H1 (cell line): ENCODE measurements around the gene KATNAL2. TPM values are rescaled to one million over a fixed set of nuclear protein-coding genes. Genes with fewer than 3 reads are reported as not detected.

ENCODE experiments used
- CBX5 ChIP-seq: fragments of 300-800, 300-1000 bp; sonication (generic); IDR thresholded peaks from 2 replicates; pipeline ENCODE4 v1.7.1; 2016; ENCODE audit warnings: antibody characterized with exemption, low read length, low read depth
- CHD7 ChIP-seq: fragments of 300-600 bp; sonication (generic); IDR thresholded peaks from 2 replicates; pipeline ENCODE4 v1.7.1; 2012; ENCODE audit warnings: low read length, moderate library complexity, mild to moderate bottlenecking, inconsistent platforms; ENCODE audit not compliant: insufficient replicate concordance
- CTBP2 ChIP-seq: IDR thresholded peaks from 2 replicates; pipeline ENCODE4 v1.7.0; 2011; ENCODE audit warnings: borderline replicate concordance, mild to moderate bottlenecking, moderate library complexity, mixed read lengths, low read length; ENCODE audit not compliant: insufficient read depth, insufficient read length
- EZH2 ChIP-seq: fragments of 200-600 bp; sonication (generic); IDR thresholded peaks from 2 replicates; pipeline ENCODE4 v1.7.1; 2012; ENCODE audit warnings: low read depth, mild to moderate bottlenecking, moderate library complexity, low read length, inconsistent platforms; ENCODE audit not compliant: severe bottlenecking
- KDM1A ChIP-seq: fragments of 200-600, 300-600 bp; sonication (generic); IDR thresholded peaks from 2 replicates; pipeline ENCODE4 v1.7.1; 2016; ENCODE audit warnings: mild to moderate bottlenecking, low read length, borderline replicate concordance
- KDM4A ChIP-seq: IDR thresholded peaks from one replicate; pipeline ENCODE4 v1.7.1; 2012; ENCODE audit warnings: low read depth, mild to moderate bottlenecking, moderate library complexity, low read length, inconsistent platforms; ENCODE audit not compliant: severe bottlenecking
- POU5F1 ChIP-seq: IDR thresholded peaks from 2 replicates; pipeline ENCODE4 v1.6.1; 2011; ENCODE audit warnings: low read depth, mild to moderate bottlenecking, low read length, moderate library complexity
- SIN3A ChIP-seq, 2 experiments: IDR thresholded peaks in 1 of 2; conservative IDR thresholded peaks in 1 of 2; 2 replicates each; pipeline ENCODE4 v1.6.1; 2011 to 2012; ENCODE audit warnings: low read length in 2 of 2, improper control_type of control experiment in 1 of 2, low read depth in 1 of 2, mild to moderate bottlenecking in 1 of 2
- TCF12 ChIP-seq: IDR thresholded peaks from 2 replicates; pipeline ENCODE4 v1.6.1; 2011; ENCODE audit warnings: low read depth, mild to moderate bottlenecking, low read length
- polyA plus RNA-seq, 7 experiments: library from polyadenylated mRNA; depleted of rRNA in 3 of 7; stranded (reverse) in 5 of 7; unstranded in 2 of 7; fragments of >200 nt in 5 of 7; fragments of 200-250 nt in 2 of 7; gene quantifications; 1 replicate in 5 of 7; 2 replicates in 1 of 7; 4 replicates in 1 of 7; pipeline versions ENCODE4 v1.2.1 to v1.2.3, GENCODE V29; 2011 to 2013; ENCODE audit warnings: missing spikeins in 2 of 7, mixed read lengths in 2 of 7
- total RNA-seq: library from RNA; stranded (reverse); fragmentation: NEBNext Ultra II Directional; extraction: Animal tissue kit (Norgen Biotek cat#: 25700); gene quantifications from 2 replicates; pipeline ENCODE4 v1.2.1, GENCODE V29; 2021

Gene KATNAL2
- total and polyA plus RNA-seq, 2 of the 8 experiments (the other 6 are each of a cell fraction or from before 2014, with no cell fraction given), result 10.0 to 15.2 TPM

DNA sequence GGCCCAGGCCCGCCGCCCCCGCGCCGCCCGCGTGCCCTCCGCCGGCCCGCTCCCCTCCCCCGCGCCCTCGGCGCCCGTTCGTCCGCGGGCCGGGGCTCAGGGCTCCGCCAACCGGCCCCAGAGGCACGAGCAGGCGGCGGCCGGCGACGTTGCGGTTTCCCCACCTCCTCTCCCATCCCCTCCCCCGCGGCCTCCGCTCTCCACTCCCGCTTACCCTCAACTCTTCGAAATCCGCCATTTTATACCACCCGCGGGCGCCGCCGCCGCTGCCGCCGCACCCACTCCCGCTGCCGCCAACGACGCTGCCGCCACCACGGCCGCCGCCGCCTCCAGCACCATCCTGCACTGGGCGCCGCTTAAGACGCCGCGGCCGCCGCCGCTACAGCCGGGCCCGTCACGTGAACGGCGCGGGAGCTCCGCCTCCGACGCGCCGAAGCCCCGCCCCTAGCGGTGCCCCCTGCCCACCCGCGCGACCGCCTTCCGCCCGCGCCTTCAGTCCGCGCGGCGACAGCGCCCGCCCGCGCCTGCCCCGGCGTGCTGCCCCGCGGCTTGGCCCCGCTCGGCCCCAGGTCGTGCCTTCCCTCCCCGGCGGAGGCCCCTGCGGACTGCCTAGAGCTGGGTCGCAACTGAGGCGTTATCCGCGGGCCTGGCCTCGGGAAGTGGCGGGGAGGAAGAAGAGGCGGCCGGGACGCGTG, at the start of gene KATNAL2, which contains the start of gene PIAS2 (continued):
- no peak for TF ChIP-seq EZH2
- no peak for TF ChIP-seq CTBP2
- TF ChIP-seq CHD7, result no peak
- no peak for TF ChIP-seq TCF12
- 0 out of 4 replicates have a peak, but pooled peaks have one; percentile 26 to 33 for TF ChIP-seq SIN3A (conservative IDR thresholded peaks at IDR 0.05 in 1 of 2, IDR thresholded peaks at IDR 0.05 in 1 of 2; ENCODE audit: low read depth in 1 of 2, low read length in 2 of 2)
- TF ChIP-seq KDM4A, result no peak
- TF ChIP-seq POU5F1, result no peak
- TF ChIP-seq KDM1A, result no peak
- no peak for TF ChIP-seq CBX5
